ENCODE results near the gene KLHDC9.

DNA sequence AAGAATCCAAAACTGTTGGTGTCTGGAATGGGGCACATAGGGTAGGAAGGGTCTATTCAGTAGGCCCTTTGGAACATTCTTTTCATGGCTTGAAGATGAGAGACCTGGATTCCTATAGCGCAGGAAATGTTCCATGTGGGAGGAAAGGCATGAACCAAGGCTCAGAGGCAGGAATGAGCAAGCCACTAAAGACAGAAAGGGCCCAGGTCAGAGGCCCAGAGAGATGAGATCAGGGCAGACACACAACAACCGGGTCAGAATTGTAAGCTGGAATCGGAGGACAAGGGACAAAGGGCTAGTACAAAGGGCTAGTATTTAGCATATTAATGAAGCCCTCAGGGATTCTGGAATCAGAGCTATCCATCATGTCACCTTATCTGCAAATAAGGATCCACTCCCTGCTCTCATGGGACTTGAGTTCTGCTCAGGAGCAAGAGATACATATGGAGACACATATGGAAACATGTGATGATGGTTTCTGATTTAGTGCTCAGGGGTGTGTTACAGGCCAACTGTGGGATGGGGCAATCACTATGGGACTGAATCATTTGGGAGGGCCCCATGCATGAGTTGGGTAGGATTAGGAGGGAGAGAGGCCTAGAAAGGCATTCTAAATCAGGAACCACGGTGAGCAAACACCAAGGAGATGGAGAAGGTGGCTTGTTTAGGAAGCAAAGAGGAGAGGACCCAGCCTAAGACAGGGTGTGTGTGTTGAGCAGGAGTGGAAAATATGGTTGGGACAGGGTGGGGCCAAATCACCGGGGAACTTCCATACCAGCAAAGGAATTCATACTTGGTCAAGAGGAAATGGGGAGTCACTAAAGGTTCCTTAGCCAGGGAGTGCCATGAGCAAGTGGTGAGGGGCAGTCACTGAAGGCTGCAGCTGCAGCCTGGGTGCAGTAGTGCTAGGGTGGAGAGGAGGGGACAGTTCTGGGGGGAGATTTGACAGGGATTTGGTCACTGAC is 17.4 kb upstream of the KLHDC9 start:
- TF ChIP-seq, protein P1, sequence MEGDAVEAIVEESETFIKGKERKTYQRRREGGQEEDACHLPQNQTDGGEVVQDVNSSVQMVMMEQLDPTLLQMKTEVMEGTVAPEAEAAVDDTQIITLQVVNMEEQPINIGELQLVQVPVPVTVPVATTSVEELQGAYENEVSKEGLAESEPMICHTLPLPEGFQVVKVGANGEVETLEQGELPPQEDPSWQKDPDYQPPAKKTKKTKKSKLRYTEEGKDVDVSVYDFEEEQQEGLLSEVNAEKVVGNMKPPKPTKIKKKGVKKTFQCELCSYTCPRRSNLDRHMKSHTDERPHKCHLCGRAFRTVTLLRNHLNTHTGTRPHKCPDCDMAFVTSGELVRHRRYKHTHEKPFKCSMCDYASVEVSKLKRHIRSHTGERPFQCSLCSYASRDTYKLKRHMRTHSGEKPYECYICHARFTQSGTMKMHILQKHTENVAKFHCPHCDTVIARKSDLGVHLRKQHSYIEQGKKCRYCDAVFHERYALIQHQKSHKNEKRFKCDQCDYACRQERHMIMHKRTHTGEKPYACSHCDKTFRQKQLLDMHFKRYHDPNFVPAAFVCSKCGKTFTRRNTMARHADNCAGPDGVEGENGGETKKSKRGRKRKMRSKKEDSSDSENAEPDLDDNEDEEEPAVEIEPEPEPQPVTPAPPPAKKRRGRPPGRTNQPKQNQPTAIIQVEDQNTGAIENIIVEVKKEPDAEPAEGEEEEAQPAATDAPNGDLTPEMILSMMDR (IDR thresholded peaks at IDR 0.05) = no peak
- TF ChIP-seq POLR2A (IDR thresholded peaks at IDR 0.05) = no peak

Measured in right lobe of liver (tissue), 4 donors.